GM12891 (cell line): Measurements from ENCODE around the gene PEX6. TPM values are rescaled to one million over a fixed set of nuclear protein-coding genes. Genes with fewer than 3 reads are reported as not detected.

Source experiments
- DNase-seq: peaks from one replicate; pipeline ENCODE4 v3.0.0; 2011; ENCODE audit warnings: low spot score; ENCODE audit not compliant: insufficient read length
- FAIRE-seq: peaks from 2 replicates; lab custom pipeline; 2011; peaks lifted over from hg19 to GRCh38; lab: Jason Lieb, UNC
- PAX5 ChIP-seq: IDR thresholded peaks from 2 replicates; pipeline ENCODE4 v1.6.1; 2011; ENCODE audit warnings: low read length, moderate library complexity, mild to moderate bottlenecking; ENCODE audit not compliant: insufficient read depth, severe bottlenecking
- POLR2A ChIP-seq: IDR thresholded peaks from 2 replicates; pipeline ENCODE4 v1.6.1; 2011; ENCODE audit warnings: low read depth, low read length, control low read depth
- POLR2AphosphoS5 ChIP-seq: IDR thresholded peaks from 2 replicates; pipeline ENCODE4 v1.6.1; 2011; ENCODE audit warnings: low read depth, low read length, control low read depth
- POU2F2 ChIP-seq: IDR thresholded peaks from 2 replicates; pipeline ENCODE4 v1.6.1; 2011; ENCODE audit warnings: low read depth, mild to moderate bottlenecking, control low read depth, low read length, moderate library complexity
- SPI1 ChIP-seq: IDR thresholded peaks from 2 replicates; pipeline ENCODE4 v1.6.1; 2011; ENCODE audit warnings: low read depth, low read length, control low read depth
- TAF1 ChIP-seq: IDR thresholded peaks from 2 replicates; pipeline ENCODE4 v1.6.1; 2011; ENCODE audit warnings: low read depth, low read length, control low read depth
- polyA plus RNA-seq: library from polyadenylated mRNA; unstranded; fragments of >200 nt; gene quantifications from one replicate; pipeline ENCODE4 v1.2.1, GENCODE V29; 2012; ENCODE audit warnings: low read depth, missing spikeins, inconsistent platforms; ENCODE audit not compliant: missing spikeins

PEX6 gene
- 6.4 TPM for polyA plus RNA-seq

- peak; percentile 91 for DNase-seq
- peak; percentile 97 for FAIRE-seq
- peak; percentile 85 for TF ChIP-seq TAF1
- peak; percentile 93 for TF ChIP-seq POLR2A
- TF ChIP-seq POLR2AphosphoS5, result peak; percentile 92
- TF ChIP-seq SPI1, result peak; percentile 67
- no peak for TF ChIP-seq POU2F2
- TF ChIP-seq PAX5, result no peak
Observed at GRCh38 chr6:42978839-42979522, at the start of gene PEX6. Gene PEX6, minus strand, starts transcription at chr6:42979181. Its CDS starts 31 bp downstream, at chr6:42979150.

- no peak for DNase-seq
- no peak for FAIRE-seq
Observed at GRCh38 chr6:43026365-43026764, 47.4 kb upstream of the PEX6 start.

GRCh38 chr6:43024436-43024835, 45.5 kb upstream of the PEX6 start:
- FAIRE-seq (no peak), DNase-seq (no peak)
- TF ChIP-seq PAX5 (no peak), TAF1 (no peak), SPI1 (no peak), POLR2AphosphoS5 (no peak), POLR2A (no peak), POU2F2 (no peak)

More at GRCh38 chr6:43026365-43026764, 47.4 kb upstream of the PEX6 start:
- TF ChIP-seq PAX5 (no peak), TAF1 (no peak), POLR2A (no peak), POU2F2 (no peak), POLR2AphosphoS5 (no peak), SPI1 (no peak)

- peak; percentile 85 for DNase-seq
- peak; percentile 87 for FAIRE-seq
- TF ChIP-seq TAF1 (peak; percentile 41; the same call in 1 of the 2 replicates), POLR2AphosphoS5 (peak; percentile 71), POLR2A (peak; percentile 83), POU2F2 (no peak), SPI1 (0 out of 2 replicates have a peak, but pooled peaks have one; percentile 12), PAX5 (no peak)
Observed at GRCh38 chr6:43021270-43022047, 42.5 kb upstream of the PEX6 start, which contains the start of gene RRP36. Gene RRP36, plus strand, starts transcription at chr6:43021623. Its CDS starts 32 bp downstream, at chr6:43021655.

GRCh38 chr6:43020847-43021246, 41.9 kb upstream of the PEX6 start:
- FAIRE-seq (no peak), DNase-seq (no peak)
- TF ChIP-seq PAX5, result no peak
- no peak for TF ChIP-seq POU2F2
- TF ChIP-seq POLR2AphosphoS5, result no peak
- TF ChIP-seq SPI1, result no peak
- no peak for TF ChIP-seq POLR2A
- no peak for TF ChIP-seq TAF1

GRCh38 chr6:43020052-43020705, 41.2 kb upstream of the PEX6 start:
- TF ChIP-seq POLR2AphosphoS5, result no peak
- no peak for TF ChIP-seq POLR2A
- TF ChIP-seq TAF1, result no peak
- TF ChIP-seq PAX5, result no peak
- TF ChIP-seq POU2F2, result no peak
- no peak for TF ChIP-seq SPI1
- no peak for FAIRE-seq
- no peak for DNase-seq

- no peak for TF ChIP-seq POLR2AphosphoS5
- TF ChIP-seq POLR2A, result no peak
- TF ChIP-seq TAF1, result no peak
- no peak for TF ChIP-seq SPI1
- TF ChIP-seq PAX5, result no peak
- TF ChIP-seq POU2F2, result no peak
- DNase-seq (no peak), FAIRE-seq (no peak)
Observed at GRCh38 chr6:43019152-43019551, 40.2 kb upstream of the PEX6 start.

GRCh38 chr6:43016943-43017334, 38.0 kb upstream of the PEX6 start:
- DNase-seq, result no peak
- FAIRE-seq, result no peak
- TF ChIP-seq POLR2A (no peak), TAF1 (no peak), PAX5 (no peak), SPI1 (no peak), POLR2AphosphoS5 (no peak), POU2F2 (no peak)

- no peak for FAIRE-seq
- no peak for DNase-seq
- TF ChIP-seq TAF1, result no peak
- TF ChIP-seq POU2F2, result no peak
- TF ChIP-seq PAX5, result no peak
- no peak for TF ChIP-seq POLR2AphosphoS5
- TF ChIP-seq POLR2A, result no peak
- no peak for TF ChIP-seq SPI1
Observed at GRCh38 chr6:43016176-43016942, 37.4 kb upstream of the PEX6 start.

- DNase-seq (no peak), FAIRE-seq (no peak)
- no peak for TF ChIP-seq PAX5
- no peak for TF ChIP-seq SPI1
- no peak for TF ChIP-seq POLR2AphosphoS5
- no peak for TF ChIP-seq POLR2A
- TF ChIP-seq POU2F2, result no peak
- no peak for TF ChIP-seq TAF1
Observed at GRCh38 chr6:43014434-43014909, 35.5 kb upstream of the PEX6 start.
